Measurements from ENCODE around the gene LRRC39.

DNA sequence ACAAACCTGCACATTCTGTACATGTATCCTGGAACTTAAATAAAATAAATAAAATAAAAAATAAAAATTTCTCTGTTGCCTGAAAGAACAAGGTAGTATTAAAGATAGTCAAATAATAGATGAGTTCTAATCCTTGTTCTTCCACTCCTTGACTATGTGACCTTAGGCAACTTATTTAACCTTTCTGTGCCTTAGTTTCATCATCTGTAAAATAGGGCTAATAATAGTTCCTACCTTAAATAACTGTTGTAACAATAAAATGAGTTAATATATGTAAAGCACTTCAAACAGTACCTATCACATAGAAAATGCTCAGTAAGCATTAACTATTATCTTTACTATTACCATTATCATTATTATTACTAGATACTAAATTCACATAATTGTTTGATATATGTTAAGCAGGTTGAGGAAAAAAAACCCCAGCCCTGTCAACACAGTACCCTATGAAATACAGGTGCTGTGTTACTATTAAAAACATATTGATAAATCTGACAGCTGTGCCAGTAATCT, 68.4 kb downstream of the LRRC39 start:
- TF ChIP-seq, protein P1, sequence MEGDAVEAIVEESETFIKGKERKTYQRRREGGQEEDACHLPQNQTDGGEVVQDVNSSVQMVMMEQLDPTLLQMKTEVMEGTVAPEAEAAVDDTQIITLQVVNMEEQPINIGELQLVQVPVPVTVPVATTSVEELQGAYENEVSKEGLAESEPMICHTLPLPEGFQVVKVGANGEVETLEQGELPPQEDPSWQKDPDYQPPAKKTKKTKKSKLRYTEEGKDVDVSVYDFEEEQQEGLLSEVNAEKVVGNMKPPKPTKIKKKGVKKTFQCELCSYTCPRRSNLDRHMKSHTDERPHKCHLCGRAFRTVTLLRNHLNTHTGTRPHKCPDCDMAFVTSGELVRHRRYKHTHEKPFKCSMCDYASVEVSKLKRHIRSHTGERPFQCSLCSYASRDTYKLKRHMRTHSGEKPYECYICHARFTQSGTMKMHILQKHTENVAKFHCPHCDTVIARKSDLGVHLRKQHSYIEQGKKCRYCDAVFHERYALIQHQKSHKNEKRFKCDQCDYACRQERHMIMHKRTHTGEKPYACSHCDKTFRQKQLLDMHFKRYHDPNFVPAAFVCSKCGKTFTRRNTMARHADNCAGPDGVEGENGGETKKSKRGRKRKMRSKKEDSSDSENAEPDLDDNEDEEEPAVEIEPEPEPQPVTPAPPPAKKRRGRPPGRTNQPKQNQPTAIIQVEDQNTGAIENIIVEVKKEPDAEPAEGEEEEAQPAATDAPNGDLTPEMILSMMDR (IDR thresholded peaks at IDR 0.05; ENCODE audit: insufficient read depth, low read depth, low read length) = no peak
- no peak for TF ChIP-seq EZH2 (IDR thresholded peaks at IDR 0.05; ENCODE audit: insufficient read depth, low read length)
